ENCODE results near the gene PAPSS1.

PAPSS1 gene

GRCh38 chr4:107579099-107579498 is 140.9 kb downstream of the PAPSS1 start:
- Histone ChIP-seq H3K36me3 (ENCODE audit: insufficient read depth, low read length) (no peaks in the 10 kb centered on the region), H3K9ac (ENCODE audit: low read depth, low read length) (no peak overlapping the region), H3K9me3 (replicated peaks; ENCODE audit: low read length) (no peaks in the 10 kb centered on the region), H3K4me3 (ENCODE audit: low read length) (no peak overlapping the region), H3K4me2 (ENCODE audit: low read length) (no peak overlapping the region), H3K27me3 (ENCODE audit: control insufficient read depth, insufficient read depth, low read length) (no peaks in the 10 kb centered on the region), H3K4me1 (ENCODE audit: control insufficient read depth, insufficient read depth, low read length) (peaks cover 8% of the 10 kb centered on the region)

GRCh38 chr4:107578321-107578720 is 141.7 kb downstream of the PAPSS1 start:
- Histone ChIP-seq H3K27me3 (ENCODE audit: control insufficient read depth, insufficient read depth, low read length) (no peaks in the 10 kb centered on the region), H3K4me3 (ENCODE audit: low read length) (no peak overlapping the region), H3K4me2 (ENCODE audit: low read length) (peak overlapping the region; percentile 10), H3K9ac (ENCODE audit: low read depth, low read length) (no peak overlapping the region), H3K4me1 (ENCODE audit: control insufficient read depth, insufficient read depth, low read length) (peaks cover 8% of the 10 kb centered on the region), H3K9me3 (replicated peaks; ENCODE audit: low read length) (no peaks in the 10 kb centered on the region), H3K36me3 (ENCODE audit: insufficient read depth, low read length) (no peaks in the 10 kb centered on the region)

- Histone ChIP-seq H3K4me1 (ENCODE audit: control insufficient read depth, insufficient read depth, low read length) (peaks cover 8% of the 10 kb centered on the region), H3K27me3 (ENCODE audit: control insufficient read depth, insufficient read depth, low read length) (no peaks in the 10 kb centered on the region), H3K9me3 (replicated peaks; ENCODE audit: low read length) (no peaks in the 10 kb centered on the region), H3K36me3 (ENCODE audit: insufficient read depth, low read length) (no peaks in the 10 kb centered on the region), H3K4me2 (ENCODE audit: low read length) (no peak overlapping the region), H3K4me3 (ENCODE audit: low read length) (no peak overlapping the region), H3K9ac (ENCODE audit: low read depth, low read length) (no peak overlapping the region)
These were observed 142.3 kb downstream of the PAPSS1 start for GRCh38 chr4:107577743-107578142.

- H3K9me3 ChIP-seq (replicated peaks; ENCODE audit: low read length), result no peaks in the 10 kb centered on the region
- no peak overlapping the region for H3K4me3 ChIP-seq (ENCODE audit: low read length)
- H3K36me3 ChIP-seq (ENCODE audit: insufficient read depth, low read length), result no peaks in the 10 kb centered on the region
- H3K27me3 ChIP-seq (ENCODE audit: control insufficient read depth, insufficient read depth, low read length), result no peaks in the 10 kb centered on the region
- H3K4me2 ChIP-seq (ENCODE audit: low read length), result no peak overlapping the region
- H3K9ac ChIP-seq (ENCODE audit: low read depth, low read length), result no peak overlapping the region
- peaks cover 8% of the 10 kb centered on the region for H3K4me1 ChIP-seq (ENCODE audit: control insufficient read depth, insufficient read depth, low read length)
These were observed 144.8 kb downstream of the PAPSS1 start for GRCh38 chr4:107575243-107575642.

GRCh38 chr4:107572281-107572680 is 147.8 kb downstream of the PAPSS1 start:
- no peaks in the 10 kb centered on the region for H3K4me1 ChIP-seq (ENCODE audit: control insufficient read depth, insufficient read depth, low read length)
- H3K27me3 ChIP-seq (ENCODE audit: control insufficient read depth, insufficient read depth, low read length), result no peaks in the 10 kb centered on the region
- H3K36me3 ChIP-seq (ENCODE audit: insufficient read depth, low read length), result no peaks in the 10 kb centered on the region
- no peaks in the 10 kb centered on the region for H3K9me3 ChIP-seq (replicated peaks; ENCODE audit: low read length)
- no peak overlapping the region for H3K9ac ChIP-seq (ENCODE audit: low read depth, low read length)
- H3K4me2 ChIP-seq (ENCODE audit: low read length), result no peak overlapping the region
- no peak overlapping the region for H3K4me3 ChIP-seq (ENCODE audit: low read length)

- Histone ChIP-seq H3K9ac (ENCODE audit: low read depth, low read length) (no peak overlapping the region), H3K4me3 (ENCODE audit: low read length) (no peak overlapping the region), H3K4me2 (ENCODE audit: low read length) (no peak overlapping the region), H3K27me3 (ENCODE audit: control insufficient read depth, insufficient read depth, low read length) (no peaks in the 10 kb centered on the region), H3K36me3 (ENCODE audit: insufficient read depth, low read length) (no peaks in the 10 kb centered on the region), H3K9me3 (replicated peaks; ENCODE audit: low read length) (no peaks in the 10 kb centered on the region), H3K4me1 (ENCODE audit: control insufficient read depth, insufficient read depth, low read length) (no peaks in the 10 kb centered on the region)
These were observed 149.1 kb downstream of the PAPSS1 start for GRCh38 chr4:107570952-107571351.

- no peaks in the 10 kb centered on the region for H3K9me3 ChIP-seq (replicated peaks; ENCODE audit: low read length)
- no peaks in the 10 kb centered on the region for H3K36me3 ChIP-seq (ENCODE audit: insufficient read depth, low read length)
These were observed 155.7 kb downstream of the PAPSS1 start for GRCh38 chr4:107564326-107564725.

More at GRCh38 chr4:107564326-107564725, 155.7 kb downstream of the PAPSS1 start:
- no peaks in the 10 kb centered on the region for H3K27me3 ChIP-seq (ENCODE audit: control insufficient read depth, insufficient read depth, low read length)
- no peak overlapping the region for H3K4me2 ChIP-seq (ENCODE audit: low read length)
- H3K4me3 ChIP-seq (ENCODE audit: low read length), result no peak overlapping the region
- no peak overlapping the region for H3K9ac ChIP-seq (ENCODE audit: low read depth, low read length)
- H3K4me1 ChIP-seq (ENCODE audit: control insufficient read depth, insufficient read depth, low read length), result peaks cover 5% of the 10 kb centered on the region
